NCI-H2081 (cell line): Measurements from ENCODE around the gene CLIP3.
"Not testable (repeated sequence)": the region's sequence is repeated elsewhere in the genome, so short reads cannot be mapped to it uniquely, and the experiment has no call there.

Experiments
- DNase-seq, 2 experiments: peaks; one replicate each; lab custom pipeline; 2025; lab: John Stamatoyannopoulos, UW

Gene CLIP3

DNA sequence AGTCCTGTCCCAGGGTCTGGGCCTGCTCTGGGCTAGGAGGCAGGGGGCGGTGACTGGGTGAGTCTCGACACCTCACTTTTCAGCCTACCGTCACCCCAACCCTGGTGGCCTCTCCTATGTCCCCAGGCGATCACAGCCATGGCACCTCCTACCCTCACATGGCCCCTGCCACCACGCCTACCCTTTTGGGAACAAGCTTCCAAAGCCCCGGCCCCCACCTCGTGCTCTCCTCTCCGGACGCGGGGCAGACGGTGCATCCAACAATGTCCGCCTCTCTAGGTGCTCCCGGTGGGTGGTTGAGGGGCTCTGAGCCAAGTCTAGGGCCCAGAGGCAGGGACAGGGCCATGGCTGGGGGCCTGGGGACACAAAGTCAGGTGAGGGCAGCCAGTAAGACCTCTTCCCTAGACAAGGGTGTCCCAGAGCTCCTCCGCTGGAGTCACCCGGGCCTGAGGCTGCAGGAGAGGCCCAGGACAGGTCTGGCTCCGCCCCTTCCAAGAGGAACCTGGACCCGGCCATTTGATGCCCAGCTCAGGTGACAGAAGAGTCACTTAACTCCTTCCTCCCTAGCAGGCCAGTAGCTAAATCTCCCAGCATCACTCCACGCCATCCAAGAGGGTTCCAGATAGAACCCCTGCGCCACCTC lies 24.2 kb downstream of the CLIP3 start, which contains the start of gene SYNE4:
Gene SYNE4, minus strand, starts transcription at position 478 of the 643 bp plus-strand sequence. Its CDS starts 132 bp downstream, at position 346.
- DNase-seq: no peak

DNA sequence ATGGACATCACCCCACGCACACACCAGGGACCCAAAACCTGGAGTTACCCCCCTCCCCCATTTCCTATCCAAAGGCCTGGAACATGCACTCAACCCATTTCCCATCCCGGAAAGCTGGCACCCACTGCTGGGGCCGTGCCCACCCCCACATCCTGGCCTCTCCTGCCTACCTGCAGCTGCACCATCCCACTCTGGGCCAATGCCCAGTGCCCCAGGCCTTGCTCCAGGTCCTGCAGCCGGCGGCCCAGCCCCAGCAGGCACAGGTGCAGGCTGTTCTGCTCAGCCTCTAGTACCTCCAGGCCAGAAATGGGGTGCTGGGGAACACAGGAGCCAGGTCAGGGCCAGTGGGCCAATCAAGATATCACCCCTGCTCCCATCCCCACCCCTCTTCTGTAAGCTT lies 25.7 kb downstream of the CLIP3 start:
- DNase-seq: no peak

DNA sequence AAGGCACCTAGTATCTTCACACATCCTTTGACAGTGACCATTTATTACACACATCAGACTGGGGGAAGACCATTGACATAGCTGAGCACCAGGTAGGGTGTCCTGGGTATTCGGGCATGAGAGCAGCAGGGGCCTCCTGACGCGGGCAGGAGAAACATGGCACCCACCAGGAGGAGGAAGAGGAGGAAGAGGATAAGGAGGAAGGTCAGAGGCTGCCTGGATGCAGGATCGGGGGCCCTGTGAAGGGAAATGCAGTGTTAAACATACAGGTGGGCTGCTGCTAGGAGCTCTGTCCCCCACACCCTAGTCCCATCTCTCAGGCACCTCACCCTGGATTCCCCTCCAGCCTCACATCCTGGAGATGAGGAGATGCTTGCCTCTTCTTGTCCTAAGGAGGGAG lies 29.4 kb downstream of the CLIP3 start:
- no peak for DNase-seq

DNA sequence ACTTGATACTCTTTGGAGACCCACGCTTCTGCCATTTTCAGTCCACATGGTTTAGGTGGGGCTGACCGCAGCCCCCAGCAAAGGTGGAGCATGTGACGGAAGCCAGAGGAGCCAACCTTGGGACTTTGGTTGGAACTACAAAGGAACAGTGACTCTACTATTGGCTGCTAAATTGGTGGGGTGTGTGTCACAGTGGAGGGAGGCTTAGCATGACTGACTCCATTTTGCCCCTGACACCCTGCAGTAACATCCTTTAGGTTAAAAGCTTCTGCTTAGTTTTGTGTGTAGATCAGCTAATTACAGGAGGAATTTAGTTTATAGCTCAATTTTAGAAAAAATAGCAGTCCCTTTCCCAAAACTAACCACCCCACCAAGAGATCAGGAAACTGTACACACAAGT lies 31.1 kb downstream of the CLIP3 start:
- no peak for DNase-seq

DNA sequence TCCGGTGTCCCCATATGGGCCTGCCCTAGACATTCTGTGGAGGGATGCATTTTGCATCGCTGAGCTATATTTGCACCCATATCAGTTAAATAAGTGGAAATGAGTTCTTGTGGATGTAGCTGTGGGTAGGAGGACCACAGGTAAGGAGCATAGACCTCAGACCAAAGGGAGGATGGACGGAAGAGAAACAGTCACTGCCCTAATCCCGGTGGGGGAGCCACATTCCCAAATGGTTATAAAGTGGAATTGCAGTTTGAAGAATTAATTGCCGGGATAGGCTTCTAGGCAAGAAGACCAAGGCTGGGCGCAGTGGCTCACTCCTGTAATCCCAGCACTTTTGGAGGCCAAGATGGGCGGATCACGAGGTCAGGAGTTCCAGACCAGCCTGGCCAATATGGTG lies 35.9 kb downstream of the CLIP3 start:
- DNase-seq: no peak

DNA sequence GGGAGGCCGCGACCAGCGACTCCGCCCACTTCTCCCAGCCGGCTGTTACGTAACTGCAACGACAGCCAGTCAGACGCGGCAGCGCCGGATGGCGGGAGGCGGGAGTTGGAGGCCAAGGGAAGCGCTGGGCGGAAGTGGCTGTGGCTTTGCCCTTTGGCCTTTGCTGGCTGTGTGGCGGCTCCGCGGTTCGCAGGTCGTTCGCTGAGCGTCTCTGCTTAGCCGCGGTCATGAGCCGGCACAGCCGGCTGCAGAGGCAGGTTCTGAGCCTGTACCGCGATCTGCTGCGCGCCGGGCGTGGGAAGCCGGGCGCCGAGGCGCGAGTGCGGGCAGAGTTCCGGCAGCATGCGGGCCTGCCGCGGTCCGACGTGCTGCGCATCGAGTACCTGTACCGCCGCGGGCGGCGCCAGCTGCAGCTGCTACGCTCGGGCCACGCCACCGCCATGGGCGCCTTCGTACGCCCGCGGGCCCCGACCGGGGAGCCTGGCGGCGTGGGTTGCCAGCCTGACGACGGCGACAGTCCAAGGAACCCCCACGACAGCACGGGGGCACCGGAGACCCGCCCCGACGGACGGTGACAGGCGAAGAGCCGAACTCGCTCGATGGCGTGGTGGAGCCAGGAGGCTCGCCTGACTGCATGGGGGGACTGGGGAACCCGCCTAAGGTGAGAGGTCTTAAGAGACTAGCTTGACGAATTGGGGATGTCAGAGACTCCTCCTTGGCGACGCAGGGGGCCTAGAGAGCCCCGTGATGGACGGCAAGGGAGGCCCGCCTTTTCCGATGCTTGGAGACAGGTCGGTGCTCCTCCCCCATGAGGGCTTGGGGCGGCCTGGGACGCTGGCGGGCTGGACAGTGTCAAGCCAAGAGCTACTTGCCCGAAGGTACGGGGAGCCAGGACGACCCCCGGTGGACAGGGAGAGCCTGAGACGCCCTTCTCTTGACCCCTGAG lies 37.4 kb downstream of the CLIP3 start, which contains the start of gene SDHAF1:
Gene SDHAF1, plus strand, starts transcription at position 141 of the 946 bp plus-strand sequence. Its CDS starts 87 bp downstream, at position 228.
- DNase-seq: peak; percentile 90 to 94

DNA sequence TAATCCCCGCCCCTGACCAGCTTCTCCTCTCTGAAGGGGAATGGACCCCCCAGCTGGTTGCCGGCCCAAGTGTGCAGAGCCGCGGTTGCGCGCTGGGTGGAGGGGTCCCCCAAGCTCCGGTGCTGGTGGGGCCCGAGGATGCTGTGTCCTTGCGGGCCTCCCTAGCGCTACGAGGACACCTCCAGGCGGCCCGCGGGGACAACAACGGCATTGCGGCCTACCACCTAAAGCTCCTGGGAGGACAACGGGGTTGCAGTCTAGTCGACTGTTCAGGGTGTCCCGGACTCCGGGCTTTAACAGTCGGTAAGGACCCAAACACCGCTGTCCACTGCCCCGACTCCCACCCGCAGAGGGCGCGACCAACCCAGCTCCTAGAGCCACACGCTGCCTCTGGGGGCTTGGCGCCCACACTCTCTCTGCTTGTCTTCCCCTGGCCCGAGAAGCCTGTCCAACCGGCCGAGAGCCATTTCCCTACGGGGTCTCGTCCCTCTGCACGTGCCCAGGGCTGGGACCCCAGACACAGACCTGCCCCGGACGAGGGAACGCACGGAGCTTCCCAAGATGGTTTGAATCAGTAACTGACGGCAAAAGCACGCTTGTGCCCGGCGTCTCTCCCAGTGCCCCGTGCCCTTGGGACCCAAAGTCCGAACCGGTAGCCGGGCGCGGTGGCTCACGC lies 38.6 kb downstream of the CLIP3 start:
- DNase-seq: no peak

DNA sequence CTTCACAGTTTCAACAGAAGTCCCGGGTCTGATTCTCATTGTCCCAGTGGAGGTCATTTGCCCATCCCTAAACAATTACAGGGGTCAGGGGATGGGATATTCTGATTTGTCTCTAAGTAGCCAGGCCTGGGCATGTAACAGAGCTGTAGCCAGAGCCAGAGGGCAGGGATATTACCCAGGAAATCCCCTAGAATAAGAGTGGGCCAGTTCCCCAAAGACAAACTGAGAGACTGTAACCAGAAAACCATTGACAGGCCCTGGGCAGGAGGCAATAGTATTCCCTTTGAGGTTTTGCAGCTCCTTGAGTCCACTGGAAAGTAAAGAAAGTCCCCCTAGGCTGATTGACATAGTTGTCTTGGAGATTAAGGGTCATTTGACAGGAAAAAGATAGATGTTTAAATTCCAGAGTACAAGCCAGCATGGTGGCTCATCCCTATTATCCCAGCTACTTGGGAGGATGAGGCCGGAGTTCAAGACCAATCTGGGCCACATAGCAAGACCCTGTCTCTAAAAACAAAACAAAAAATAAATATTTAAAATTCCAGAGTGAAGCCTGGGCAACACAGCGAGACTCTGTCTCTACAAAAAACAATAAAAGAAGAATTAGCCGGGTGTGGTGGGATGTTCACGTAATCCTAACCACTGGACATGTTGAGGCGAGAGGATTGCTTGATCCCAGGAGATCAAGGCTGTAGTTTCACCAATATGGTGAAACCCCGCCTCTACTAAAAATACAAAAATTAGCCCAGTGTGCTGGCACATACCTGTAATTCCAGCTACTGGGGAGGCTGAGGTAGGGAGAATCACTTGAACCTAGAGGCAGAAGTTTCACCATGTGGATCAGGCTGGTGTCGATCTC lies 39.5 kb downstream of the CLIP3 start:
- no peak for DNase-seq

DNA sequence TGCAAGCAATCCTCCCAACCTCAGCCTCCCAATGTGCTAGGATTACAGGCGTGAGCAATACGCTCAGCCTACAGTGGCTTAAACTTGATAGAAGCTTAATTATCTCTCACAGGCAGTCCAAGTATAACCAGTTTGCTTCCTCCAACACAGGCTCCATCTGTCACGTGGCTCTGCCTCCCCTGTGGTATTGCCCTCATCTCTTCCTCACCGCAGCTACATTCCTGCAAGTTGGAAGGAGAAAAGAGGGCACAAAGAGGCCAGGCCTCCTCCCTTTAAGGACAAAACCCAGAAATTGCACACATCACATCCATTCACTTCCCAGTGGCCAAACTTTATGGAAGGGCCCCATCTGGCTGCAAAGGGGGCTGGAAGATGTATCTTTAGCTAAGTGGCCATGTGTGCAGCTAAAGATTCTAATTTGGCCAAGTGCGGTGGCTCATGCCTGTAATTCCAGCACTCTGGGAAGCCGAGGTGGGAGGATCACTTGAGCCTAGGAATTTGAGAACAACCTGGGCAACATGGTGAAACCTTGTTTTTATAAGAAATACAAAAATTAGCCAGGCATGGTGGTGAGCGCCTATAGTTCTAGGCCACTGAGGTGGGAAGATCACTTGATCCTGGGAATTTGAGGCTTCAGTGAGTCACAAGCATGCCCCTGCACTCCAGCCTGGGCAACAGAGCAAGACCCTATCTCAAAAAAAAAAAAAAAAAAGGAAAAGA lies 40.8 kb downstream of the CLIP3 start:
- no peak for DNase-seq

DNA sequence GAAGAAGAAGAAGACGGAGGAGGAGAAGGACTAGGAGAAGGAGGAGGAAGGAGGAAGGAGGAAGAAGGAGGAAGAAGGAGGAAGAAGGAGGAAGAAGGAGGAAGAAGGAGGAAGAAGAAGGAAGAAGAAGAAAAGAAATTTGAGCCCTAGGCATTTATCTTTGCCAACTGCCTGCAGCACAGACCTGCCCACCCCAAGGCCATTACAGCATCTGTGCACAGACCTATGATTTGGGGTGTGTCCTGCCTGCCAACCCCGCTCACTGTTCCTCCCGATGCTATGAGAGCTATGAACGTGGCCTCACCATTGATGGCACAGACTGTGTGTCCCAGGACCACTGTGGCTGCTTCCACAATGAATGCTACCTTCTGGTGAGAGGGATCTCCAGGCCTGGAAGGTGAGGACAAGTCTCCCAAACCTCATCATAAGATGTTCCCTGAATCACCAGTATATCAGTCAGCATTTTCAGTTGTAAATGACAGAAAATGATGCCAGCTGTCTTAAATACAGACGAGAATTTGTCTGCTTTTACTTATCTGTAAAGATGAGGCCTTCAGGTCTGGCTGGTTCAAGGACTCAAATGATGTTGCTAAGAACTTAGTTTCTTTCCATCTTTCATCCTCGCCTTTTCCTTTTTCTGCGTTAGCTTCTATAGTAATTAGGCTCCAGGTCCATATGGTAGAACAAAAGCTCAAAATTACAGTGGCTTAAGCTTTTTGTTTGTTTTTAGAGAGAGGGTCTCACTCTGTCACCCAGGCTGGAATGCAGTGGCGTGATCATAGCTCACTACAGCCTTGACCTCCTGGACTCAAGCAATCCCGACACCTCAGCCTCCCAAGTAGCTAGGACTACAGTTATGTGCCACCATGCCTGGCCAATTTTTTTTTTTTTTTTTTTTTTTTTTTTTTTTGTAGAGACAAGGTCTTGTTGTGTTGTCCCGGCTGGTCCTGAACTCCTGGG lies 41.6 kb downstream of the CLIP3 start:
- DNase-seq: no peak

DNA sequence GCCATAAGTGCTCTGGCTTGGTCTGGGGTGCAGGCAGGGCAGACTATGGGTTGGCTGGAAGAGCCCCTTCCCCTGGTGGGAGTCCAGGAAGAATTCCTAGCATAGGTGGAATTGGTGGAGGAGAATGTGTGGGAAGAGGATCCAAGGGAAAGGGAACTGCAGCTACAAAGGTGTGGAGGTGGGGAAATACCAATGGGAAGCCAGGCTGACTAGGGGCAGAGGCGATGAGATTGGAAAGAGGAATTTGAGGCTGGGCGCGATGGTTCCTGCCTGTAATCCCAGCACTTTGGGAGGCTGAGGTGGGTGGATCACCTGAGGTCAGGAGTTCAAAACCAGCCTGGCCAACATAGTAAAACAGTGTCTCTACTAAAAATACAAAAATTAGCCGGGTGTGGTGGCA lies 42.5 kb downstream of the CLIP3 start:
- no peak for DNase-seq

DNA sequence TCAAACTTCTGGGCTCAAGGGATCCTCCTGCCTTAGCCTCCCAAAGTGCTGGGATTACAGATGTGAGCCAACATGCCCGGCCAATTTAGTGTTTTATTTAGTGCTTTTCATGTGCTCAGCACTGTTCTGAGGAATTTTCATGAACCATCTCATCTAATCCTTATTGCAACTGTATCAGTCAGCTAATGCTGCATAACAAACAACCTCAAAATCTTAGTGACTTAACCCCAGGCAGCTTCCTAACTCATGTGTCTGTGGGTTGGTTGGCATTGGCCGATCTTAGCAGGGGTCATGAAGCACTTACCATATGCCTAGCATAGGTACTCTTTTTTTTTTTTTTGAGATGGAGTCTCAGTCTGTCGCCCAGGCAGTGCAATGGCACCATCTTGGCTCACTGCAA lies 43.8 kb downstream of the CLIP3 start:
- DNase-seq: no peak

DNA sequence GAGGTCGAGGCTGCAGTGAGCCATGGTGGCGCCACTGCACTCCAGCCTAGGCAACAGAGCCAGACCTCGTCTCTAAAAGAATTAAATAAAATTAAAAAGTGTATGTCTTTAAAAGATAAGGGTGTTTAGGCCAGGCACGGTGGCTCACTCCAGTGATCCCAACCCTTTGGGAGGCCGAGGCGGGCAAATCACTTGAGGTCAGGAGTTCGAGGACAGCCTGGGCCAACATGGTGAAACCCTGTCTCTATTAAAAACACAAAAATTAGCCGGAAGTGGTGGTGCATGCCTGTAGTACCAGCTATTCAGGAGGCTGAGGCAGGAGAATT lies 45.1 kb downstream of the CLIP3 start:
- no peak for DNase-seq

DNA sequence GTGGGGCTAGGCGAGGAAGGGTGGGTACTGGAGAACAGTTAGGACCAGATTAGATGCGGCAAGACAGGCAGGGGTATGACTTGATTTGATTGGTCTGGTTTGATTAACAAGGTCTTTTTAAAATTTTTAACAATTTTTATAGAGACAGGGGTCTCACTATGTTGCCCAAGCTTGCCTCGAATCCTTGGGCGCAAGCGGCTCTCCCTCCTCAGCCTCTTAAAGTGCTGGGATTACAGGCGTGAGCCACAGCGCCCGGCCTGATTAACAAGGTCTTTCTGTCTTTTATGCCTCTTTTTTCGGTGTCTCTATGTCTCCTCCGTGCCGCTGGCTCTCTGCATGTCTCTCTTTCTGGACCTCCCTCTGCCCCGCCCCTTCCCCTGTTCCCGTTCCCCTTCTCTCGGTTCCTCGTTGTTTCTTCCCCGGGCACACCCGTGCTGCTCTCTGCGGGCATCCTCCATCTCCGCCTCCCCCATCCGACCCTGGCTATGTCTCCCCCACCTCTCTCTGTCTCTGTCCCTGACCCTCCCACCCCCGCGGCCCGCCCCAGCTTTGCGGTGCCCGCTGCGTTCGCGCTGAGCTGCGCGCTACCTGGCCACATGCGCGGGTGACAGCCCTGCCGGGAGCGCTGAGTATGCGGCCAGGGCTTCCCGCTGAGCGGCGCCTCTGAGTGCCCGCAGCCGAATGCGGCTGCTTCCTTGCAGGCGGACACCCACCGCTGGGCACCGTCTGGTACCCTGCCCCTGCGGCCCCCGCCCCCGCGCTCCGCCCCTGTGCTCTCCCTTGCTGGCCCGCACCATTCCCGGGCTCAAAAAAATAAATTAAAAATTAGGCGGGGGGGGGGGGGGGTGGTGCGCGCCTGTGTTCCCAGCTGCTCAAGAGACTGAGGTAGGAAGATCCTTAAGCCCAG lies 45.8 kb downstream of the CLIP3 start:
- DNase-seq: peak; percentile 59

DNA sequence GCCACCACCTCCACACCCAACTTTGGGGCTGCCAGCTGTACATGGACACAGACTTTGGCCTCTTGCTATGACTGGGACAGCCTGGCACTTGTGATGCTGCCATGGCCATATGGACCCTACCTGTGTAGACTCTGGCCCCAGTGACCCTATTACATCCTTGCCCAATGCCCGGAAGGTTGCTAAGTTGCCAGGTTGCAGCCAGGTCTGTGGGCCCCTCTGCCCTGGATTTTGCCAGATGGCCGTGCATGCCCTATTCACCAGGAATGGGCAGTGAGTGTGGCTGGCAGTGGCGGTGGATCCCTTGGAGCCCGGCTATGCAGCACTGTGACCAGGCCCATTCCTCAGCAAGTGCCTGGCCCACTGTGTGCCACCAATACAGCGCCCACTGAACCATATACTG lies 46.6 kb downstream of the CLIP3 start:
- DNase-seq: no peak

DNA sequence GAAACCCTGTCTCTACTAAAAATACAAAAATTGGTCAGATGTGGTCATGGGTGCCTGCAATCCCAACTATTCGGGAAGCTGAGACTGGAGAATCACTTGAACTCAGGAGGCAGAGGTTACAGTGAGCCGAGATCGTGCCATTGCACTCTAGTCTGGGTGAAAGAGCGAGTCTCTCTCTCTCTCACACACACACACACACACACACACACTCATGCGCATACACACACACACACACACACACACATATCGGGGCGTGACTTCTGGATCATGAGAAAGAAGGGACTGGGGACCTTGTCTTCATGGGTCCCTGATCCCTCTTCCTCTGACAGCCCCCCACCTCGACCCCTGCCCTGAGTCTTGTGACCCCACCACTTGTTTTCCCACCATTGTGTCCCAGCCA lies 49.5 kb downstream of the CLIP3 start:
- no peak for DNase-seq

DNA sequence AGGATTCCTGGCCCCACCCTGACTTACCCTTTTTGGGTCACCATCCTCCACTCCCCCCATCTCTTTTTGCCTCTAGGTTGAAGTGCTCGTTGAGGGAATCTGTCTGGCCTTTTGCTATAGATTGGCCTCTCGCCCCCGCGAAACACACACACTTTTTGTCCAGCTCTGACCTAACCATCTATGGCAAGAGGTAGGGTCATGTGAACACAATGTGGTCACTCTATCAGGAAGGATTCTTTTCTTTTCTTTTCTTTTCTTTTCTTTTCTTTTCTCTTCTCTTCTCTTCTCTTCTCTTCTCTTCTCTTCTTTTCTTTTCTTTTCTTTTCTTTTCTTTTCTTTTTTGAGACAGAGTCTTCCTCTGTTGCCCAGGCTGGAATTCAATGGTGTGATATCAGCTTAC lies 51.7 kb downstream of the CLIP3 start:
- DNase-seq: not testable (repeated sequence)

DNA sequence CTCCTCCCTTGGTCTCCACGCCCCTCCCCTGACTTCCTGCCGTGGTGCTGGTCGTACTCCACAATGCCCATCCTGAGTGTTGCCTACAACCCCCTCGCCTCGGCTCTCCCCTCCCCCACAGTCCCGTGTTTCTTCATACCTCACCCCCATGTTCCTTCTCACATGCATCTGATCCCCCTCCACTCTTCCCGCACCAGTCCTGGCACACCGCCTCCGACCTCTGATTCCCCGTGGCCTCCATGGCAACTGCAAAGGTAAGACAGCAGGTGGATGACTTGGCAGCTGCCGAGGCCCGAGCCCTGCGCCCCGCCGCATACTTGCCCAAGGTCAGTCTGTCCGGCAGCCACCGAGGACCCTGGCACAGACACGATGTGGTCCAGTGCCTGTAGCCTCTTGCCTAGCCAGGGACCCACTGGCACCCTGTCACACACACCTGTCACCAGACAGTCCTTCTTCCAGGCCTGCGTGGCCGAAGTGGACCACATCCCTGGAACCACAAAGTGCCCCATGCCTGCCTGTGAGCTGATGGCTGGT lies 53.8 kb downstream of the CLIP3 start:
- no peak for DNase-seq

DNA sequence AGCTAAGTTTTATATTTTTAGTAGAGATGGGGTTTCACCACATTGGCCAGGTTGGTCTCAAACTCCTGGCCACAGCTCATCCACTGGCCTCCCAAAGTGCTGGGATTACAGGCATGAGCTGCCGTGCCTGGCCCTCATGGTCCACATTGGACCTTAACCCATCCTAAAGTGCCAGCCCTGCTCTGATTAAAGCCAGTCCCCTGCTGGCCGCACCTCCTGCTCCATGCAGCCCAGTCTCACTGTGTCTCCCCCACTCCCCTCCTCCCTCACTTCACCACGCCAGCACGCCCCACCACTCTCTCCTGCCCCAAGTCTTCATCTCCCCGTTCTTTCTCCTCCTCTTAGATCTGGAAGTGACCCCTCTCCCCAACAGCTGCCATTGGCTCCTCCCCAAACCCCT lies 54.4 kb downstream of the CLIP3 start:
- DNase-seq: no peak
